HG02623 (cell line): Measurements from ENCODE around the gene TNRC18.
"Not testable (repeated sequence)": the region's sequence is repeated elsewhere in the genome, so short reads cannot be mapped to it uniquely, and the experiment has no call there.

Source experiments
- ATAC-seq: cut with Tn5 transposase; IDR thresholded peaks from one replicate; pipeline ENCODE4 v1.9.1; 2021; ENCODE audit warnings: moderate library complexity; ENCODE audit not compliant: unreplicated experiment

TNRC18 gene, protein sequence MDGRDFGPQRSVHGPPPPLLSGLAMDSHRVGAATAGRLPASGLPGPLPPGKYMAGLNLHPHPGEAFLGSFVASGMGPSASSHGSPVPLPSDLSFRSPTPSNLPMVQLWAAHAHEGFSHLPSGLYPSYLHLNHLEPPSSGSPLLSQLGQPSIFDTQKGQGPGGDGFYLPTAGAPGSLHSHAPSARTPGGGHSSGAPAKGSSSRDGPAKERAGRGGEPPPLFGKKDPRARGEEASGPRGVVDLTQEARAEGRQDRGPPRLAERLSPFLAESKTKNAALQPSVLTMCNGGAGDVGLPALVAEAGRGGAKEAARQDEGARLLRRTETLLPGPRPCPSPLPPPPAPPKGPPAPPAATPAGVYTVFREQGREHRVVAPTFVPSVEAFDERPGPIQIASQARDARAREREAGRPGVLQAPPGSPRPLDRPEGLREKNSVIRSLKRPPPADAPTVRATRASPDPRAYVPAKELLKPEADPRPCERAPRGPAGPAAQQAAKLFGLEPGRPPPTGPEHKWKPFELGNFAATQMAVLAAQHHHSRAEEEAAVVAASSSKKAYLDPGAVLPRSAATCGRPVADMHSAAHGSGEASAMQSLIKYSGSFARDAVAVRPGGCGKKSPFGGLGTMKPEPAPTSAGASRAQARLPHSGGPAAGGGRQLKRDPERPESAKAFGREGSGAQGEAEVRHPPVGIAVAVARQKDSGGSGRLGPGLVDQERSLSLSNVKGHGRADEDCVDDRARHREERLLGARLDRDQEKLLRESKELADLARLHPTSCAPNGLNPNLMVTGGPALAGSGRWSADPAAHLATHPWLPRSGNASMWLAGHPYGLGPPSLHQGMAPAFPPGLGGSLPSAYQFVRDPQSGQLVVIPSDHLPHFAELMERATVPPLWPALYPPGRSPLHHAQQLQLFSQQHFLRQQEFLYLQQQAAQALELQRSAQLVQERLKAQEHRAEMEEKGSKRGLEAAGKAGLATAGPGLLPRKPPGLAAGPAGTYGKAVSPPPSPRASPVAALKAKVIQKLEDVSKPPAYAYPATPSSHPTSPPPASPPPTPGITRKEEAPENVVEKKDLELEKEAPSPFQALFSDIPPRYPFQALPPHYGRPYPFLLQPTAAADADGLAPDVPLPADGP (N-terminal part only)

DNA sequence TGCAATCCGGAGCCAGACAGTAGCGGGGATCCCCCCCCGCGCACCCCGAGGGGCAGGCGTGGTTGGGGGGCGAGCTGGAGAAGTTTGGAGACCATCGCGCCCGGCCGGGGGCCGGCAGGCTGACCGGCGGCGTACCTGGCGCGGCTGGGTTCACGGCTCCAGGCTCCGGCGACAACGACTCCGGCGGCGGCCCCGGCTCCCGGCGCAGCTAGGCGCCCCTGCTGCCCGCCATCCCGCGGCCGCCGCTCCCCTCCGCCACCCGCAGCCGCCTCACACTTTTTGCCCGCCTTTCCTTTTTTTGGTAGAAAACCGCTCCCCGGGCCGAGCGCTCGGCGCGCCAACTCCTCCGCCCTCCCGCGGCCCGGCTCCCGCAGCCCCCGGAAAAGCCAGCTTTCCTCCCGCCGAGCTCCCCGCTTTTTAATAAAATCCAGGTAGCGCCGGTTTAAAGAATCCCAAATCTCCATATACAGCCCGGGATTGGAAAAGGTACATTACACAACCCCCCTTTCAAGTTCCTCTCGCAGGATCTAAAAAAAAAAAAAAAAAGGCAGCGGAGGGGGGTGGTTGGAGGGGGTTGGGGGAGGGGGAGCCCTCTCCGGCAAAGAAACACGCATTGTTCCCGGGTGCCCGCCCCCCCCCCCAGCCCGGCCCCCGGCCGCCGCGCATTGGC, at the start of gene TNRC18:
Gene TNRC18 (minus strand): TSS at position 529 of the 670 bp plus-strand sequence. CDS start 2,588 bp downstream, outside the sequence.
- no peak for ATAC-seq

DNA sequence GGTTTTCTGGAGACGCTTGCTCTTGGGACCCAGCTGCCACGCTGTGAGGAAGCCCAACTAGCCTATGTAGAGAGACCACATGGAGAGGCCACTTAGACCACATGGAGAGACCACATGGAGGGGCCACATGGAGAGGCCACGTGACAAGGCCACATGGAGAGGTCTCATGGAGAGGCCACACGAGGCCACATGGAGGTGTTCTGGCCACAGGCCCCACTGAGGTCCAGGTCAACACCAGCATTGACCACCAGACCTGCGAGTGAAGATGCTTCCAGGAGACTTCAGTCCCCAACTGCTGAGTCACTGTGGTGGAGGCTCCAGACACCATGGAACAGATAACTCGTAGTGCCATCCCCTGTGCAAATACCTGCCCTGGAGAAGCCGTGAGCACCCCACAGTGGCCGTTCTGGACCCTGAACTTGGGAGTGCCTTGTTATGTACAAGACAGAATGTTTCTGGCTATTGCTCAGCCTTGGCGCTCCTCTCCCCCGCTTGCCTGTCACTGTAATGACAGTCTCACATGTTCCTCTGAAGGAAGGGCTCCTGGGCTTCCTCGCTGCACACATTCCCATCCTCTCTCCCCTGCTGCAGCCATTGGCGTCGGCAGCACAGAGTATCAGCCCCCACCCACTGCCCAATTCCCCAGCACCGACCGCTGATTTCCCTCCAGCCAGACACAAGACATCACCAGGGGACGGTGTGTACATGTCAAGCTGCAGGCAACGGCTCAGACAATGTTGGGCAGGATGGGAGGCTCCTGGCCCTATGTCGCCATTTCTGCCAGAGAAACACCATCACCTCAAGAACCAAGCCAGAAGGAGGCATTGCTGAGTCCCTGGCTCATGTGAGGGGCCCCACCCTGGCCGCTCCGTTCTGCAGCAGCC, 49.0 kb upstream of the TNRC18 start:
- ATAC-seq, result no peak

DNA sequence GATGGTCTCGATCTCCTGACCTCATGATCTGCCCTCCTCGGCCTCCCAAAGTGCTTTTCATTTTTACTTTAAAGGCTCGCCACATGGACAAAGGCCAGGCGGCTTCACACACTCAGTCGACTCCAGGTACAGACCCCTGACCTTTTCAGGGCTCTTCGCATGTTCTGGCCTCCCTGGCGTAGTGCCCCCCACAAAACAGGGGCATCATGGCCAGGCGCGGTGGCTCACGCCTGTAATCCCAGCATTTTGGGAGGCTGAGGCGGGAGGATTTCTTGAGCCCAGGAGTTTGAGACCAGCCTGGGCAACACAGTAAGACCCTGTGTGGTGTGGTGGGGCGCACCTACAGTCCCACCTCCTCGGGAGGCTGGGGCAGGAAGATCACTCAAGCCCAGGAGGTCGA, 48.0 kb upstream of the TNRC18 start:
- not testable (repeated sequence) for ATAC-seq

DNA sequence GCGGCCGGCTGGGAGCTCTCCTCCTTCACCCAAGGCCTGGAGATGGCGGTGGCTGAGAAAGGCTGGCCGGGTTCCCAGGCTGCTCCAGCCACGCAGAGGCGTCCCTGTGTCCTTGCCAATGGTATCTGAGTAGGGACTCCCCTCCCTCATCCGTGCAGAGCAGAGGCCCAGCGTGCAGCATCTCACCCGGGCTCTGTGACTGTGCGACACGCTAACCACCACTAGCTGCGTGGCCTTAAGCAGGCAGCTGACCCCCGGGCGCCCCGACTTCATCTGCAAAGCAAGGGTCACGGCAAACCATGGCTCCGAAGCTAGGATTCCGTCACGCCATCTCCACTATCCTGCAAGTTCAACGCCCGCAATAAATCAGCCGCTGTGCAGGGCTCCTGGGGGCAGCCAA, 47.2 kb upstream of the TNRC18 start:
- ATAC-seq, result no peak

DNA sequence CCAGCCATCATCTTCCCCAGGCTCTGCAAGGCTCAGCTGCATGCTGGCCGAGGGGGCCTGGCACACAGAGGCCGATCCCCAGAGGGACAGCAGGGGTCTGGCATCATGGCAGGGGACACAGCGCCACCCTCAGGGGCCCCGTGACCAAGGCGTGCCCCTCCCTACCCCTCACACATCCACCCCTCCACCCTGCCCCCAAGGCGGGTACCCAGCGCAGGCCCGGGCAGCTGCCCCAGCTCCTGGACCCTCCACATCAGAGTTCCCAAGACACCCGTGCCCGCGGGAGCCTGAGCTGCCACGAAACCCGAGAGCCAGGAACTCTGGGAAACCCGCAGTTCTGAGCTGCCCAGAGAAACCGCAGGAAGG, 46.5 kb upstream of the TNRC18 start:
- ATAC-seq, result no peak

DNA sequence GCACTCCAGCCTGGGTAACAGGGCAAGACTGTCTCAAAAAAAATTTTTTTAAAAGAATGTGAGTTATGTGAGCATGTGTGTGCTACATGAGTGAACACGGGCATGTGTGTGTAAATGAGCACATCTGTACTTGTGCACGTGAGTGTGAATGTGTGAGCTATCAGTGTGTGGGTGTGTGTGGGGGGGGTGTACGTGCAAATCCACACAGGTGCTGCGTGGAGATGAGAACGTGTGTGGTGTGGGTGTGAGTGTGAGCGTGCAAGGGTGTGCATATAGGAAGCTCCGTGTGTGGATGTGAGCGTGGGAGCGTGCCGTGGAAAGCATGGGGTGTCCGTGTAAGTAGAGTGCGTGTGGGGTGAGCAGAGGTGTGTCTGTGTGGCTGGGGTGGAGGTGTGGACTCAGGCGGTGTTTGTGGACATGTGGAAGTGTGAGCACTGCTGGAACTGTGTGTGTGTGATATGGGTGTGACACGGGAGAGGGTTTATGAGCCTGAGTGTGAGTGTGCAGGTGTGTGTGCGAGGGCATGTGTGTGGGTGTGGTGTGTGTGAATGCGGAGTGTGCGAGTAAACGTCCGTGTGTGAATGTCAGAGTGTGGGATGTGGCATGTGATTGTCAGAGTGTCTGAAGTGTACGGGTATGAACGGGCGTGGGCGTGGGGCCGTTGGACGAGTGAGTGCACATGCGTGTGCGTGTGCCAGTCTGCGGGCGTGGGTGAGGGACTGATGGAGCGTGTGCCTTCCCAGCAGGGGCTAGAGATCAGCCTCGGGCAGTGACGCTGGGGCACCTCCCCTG, 45.9 kb upstream of the TNRC18 start:
- no peak for ATAC-seq

DNA sequence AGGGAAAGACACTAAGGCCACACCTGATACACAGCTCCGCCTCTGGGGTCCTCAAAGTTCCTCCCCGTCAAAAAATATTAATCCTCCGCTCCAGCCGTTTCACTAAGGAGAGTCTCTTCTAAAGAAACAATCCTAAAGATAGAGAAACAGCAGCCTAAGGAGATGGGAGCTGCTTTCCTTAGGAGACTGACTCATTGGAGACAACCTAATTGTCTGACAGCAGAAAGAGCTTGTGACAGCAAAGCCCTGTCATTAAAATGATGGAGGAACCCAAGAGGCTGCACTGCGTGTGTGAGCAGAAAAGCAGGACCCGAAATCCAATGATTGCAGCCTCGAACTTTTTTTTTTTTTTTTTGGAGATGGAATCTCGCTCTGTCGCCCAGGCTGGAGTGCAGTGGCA, 44.0 kb upstream of the TNRC18 start:
- ATAC-seq, result no peak

DNA sequence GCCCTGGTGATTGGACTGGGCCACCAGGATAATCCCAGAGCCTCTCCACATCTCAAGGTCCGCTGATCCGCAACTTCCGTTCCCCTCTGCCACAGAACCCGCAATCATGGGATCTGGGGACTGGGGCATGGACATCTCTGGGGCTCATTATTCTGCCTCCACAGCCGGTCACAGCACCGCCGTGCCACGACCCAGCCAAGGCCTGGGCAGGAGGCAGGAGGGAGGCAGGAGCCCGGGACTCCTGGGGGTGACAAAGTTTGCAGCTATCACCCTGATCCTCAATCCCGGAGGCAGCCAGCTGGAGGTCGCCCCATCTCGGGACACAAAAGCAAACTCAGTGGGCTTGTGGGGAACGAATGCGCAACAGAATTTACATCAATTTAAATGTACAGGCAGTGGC, 42.9 kb upstream of the TNRC18 start:
- no peak for ATAC-seq

DNA sequence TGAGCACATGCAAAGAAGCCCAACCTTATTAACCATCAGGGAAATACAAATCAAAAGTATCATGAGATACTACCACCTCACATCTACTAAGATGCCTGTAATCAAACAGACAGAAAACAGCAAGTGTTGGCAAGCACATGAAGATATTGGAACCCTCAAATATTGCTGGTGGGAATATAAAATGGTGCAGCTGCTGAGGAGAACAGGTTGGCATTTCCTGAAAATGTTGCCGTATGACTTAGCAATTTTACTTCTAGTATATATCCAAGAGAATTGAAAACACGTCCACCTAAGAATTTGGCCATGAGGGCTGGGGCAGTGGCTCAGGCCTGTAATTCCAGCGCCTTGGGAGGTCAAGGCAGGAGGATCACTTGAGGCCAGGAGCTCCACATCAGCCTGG, 39.4 kb upstream of the TNRC18 start:
- no peak for ATAC-seq

DNA sequence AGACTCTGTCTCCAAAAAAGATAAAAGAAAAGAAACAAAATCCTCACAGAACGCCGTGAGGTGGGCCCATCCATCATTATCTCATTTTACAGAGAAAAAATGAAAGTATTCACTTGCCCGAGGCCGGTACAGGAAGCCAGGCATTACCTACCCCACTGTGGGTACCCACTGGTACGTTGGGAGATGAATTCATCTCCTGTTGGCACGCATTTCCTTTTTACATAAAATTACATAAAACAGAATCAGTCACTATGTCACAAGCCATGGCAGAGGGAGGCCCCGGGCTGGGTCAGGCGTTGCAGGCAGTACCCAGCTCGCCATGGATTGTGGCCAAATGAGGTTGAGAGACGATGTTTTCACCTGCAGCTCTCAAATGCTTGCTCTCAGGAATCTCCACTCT, 38.6 kb upstream of the TNRC18 start:
- ATAC-seq, result no peak

DNA sequence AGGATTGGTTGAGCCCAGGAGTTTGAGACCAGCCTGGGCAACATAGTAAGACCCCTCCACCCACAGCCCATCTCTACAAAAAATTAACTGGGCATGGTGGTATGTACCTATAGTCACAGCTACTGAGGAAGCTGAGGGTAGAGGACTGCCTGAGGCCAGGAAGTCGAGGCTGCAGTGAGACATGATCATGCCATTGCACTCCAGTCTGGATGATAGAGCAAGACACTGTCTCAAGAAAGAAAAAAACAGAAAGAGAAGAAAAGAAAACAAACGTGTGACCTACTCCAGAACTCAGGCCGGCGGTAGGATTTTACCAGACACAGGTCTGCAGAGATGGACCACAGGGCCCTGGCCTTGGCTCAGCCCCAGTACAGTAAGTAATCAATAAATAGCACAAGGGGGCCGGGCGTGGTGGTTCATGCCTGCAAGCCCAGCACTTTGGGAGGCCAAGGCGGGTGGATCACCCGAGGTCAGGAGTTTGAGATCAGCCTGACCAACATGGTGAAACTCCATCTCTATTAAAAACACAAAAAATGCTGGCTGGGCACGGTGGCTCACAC, 35.4 kb upstream of the TNRC18 start:
- no peak for ATAC-seq

DNA sequence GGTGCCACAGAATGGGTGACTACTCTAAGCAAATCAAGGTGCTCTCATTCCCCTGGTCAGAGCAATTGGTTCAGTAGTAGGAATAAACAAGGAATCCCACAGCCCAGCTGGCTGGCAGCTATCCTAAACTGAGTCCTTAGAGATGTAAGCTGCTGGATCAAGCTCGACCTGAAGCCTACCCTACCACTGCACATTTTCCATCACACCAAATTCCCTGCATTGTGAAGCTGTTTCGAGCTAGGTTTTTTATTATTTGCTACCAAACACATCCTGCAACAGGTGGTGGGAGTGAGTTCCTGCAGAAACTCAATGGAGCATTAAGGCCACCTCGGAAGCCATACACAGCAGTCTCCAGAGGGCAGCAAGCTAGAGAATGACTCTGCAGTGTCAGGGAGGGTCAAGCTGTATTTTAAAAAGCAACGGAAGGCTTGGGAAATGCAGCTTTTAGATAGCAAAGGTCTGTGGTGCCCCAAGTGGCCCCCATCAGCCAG, 33.7 kb upstream of the TNRC18 start:
- no peak for ATAC-seq

DNA sequence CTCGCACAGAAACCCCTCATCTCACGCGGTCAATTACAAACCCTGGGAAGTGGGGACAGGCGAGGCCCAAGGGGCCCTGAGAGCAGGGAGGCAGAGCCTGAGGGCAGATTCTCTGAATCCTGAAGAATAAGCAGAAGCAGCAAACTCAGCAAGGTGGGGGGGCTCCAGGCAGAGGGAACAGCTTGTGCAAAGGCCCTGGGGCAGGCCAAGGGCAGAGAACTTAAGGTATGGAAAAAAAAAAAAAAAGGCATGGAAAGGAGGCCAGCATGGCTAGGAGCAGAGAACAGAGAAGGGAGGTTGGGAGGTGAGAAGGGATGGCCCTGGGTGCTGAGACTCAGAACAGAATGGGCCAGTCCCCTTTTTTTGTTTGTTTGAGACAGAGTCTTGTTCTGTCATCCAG, 32.8 kb upstream of the TNRC18 start:
- ATAC-seq, result no peak

DNA sequence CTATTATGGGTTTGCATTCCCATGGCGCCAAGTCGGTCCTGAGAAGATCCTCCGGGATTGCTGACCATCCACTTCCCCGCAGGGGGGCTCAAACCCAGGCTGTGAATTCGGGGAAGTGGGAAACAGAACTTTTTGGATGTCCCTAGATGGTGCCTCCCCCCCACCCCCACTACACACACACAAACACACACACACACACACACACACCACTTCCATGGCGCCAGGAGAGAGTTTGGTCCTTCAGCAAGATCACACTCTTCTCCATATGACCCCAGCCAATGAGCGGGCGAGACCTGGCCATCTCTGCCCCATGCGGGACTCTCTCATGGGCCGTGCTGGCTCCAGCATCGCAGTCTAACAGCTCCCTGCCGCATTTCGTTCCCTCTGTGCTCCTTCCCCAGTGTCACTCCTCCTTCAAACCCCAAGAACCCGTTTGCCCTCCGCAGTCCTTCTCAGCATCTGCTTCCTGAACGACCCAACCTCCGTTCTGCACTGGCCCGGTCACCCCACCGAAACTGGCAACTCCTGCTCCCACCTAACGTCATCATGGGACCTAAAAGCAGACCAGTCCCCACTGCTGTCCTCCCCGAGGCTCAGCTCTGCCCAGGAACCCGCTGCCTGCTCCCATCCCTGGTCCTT, 32.1 kb upstream of the TNRC18 start:
- no peak for ATAC-seq

DNA sequence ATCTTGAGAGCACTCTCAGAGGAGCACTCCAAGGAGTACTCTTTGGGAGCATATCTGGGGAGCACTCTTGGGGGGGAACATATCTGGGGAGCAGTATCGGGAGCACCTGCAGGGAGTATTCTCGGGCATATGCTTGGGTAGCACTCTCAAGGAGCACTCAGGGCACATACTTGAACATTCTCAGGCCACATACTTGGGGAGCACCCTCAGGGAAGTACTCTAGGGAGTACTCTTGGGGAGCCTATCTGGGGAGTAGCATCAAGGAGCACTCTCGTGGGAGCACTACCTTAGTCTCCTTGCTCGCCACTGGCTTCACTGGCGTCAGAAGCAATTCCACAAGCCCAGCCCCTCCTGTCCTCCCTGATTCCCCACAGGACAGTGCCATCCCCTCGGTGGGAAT, 31.5 kb upstream of the TNRC18 start:
- ATAC-seq, result no peak

DNA sequence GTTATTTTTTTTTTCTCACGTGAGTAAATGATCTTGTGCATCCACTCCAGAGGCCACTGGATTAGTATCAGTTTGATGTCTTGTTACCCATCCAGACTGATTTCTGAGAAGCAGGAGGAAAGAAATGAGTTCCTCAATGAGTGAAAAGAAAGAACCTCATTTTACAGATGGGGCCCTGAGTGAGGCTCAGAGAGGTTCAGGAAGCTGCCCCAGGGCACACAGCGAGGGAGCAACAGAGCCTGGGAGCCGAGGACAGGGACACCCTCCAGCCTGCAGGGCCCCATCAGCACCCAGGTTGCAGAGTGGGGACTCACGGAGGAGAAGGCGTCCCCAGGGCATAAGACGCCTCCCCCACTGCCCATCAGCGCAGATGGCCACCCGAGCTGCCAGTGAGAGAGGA, 30.9 kb upstream of the TNRC18 start:
- no peak for ATAC-seq

DNA sequence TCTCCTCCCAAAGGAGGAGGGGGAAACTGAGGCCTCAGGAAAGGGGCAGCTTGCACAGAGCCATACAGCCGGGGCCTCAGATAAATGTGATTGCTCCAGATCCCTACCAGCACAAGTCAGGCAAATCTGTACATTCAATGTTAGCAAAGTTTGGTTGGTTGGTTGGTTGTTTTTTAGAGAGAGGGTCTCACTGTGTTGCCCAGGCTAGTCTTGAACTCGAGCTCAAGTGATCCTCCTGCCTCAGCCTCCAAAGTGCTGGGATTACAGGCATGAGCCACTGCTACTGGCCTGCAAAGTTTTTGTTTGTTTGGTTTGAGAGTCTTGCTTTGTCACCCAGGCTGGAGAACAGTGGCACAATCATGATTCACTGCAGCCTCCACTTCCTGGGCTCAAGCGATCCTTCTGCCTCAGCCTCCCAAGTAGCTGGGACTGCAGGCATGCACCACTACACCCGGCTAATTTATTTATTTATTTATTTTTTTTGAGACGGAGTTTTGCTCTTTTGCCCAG, 30.0 kb upstream of the TNRC18 start:
- no peak for ATAC-seq

DNA sequence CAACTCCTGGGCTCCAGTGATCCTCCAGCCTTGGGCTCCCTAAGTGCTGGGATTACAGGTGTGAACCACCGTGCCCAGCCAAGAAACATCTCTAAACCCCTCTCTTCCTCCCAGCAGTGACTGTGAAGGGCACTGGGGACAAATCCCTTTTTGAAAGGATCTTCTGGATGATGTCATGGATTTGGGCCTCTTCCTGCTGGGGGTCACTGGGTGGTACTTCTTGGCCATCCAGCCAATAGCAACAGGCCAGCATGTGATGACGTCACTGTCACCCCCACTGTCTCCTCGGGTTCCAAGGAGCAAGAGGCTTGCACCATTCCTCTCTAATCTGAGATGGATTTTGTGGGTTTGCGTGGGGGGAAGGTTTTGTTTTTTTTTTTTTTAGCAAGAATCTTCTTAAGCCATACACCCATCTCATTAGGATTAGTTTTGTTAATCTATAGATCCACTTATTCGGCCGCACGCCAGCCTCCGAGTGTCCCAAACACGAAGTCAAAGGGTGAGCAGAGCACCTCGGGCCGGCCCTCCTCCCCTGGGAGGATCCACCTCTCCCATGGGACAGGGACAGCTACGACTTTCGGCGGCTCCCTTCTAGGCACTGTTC, 29.4 kb upstream of the TNRC18 start:
- no peak for ATAC-seq
